ENCODE results near the gene CDK5RAP2.

CDK5RAP2 gene

GRCh38 chr9:120438111-120438510, 141.9 kb downstream of the CDK5RAP2 start:
- TF ChIP-seq EP300 (IDR thresholded peaks at IDR 0.05; ENCODE audit: borderline replicate concordance) (no peak), YY1 (IDR thresholded peaks at IDR 0.05; ENCODE audit: low read depth) (no peak), TEAD4 (IDR thresholded peaks at IDR 0.05) (no peak), CREB1 (IDR thresholded peaks at IDR 0.05; ENCODE audit: low read depth) (no peak), EGR1 (IDR thresholded peaks at IDR 0.05) (no peak), USF1 (IDR thresholded peaks at IDR 0.05) (no peak), RAD21 (IDR thresholded peaks at IDR 0.05; ENCODE audit: low read depth) (no peak), FOXM1 (IDR thresholded peaks at IDR 0.05; ENCODE audit: borderline replicate concordance, low read depth) (no peak), TCF12 (IDR thresholded peaks at IDR 0.05; ENCODE audit: low read depth) (no peak), NFIC (IDR thresholded peaks at IDR 0.05) (no peak), TAF1 (IDR thresholded peaks at IDR 0.05; ENCODE audit: low read depth) (no peak), CEBPB (IDR thresholded peaks at IDR 0.05) (no peak), MAX (IDR thresholded peaks at IDR 0.05) (no peak), ZBTB7A (IDR thresholded peaks at IDR 0.05; ENCODE audit: low read depth) (no peak), REST (IDR thresholded peaks at IDR 0.05; ENCODE audit: low read depth) (no peak)

DNA sequence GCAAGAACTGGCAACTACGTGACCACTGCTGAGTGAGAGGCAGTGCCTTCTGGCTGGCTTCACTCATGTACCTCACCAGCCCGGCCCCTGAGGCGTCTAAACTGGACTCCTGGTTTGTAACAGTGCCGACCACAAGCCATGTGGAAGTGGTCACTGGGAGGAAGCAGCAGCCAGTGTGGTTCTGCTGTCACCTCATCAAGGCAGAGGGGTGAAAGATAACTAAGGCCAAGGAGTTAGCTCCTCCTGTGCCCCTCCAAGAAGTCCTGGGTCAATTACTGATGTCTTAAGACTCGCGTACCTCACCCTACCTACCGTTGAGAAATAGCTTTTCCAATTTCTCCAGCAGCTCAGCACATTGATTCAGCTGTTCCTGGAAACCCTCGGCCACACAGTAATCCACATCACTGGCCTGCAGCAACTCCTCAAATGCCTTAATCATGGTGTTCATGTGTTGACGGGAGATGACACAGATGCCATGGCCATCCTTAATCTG, 142.9 kb downstream of the CDK5RAP2 start:
- no peak for TF ChIP-seq FOXM1 (IDR thresholded peaks at IDR 0.05; ENCODE audit: borderline replicate concordance, low read depth)
- no peak for TF ChIP-seq TEAD4 (IDR thresholded peaks at IDR 0.05)
- no peak for TF ChIP-seq NFIC (IDR thresholded peaks at IDR 0.05)
- no peak for TF ChIP-seq CREB1 (IDR thresholded peaks at IDR 0.05; ENCODE audit: low read depth)

GRCh38 chr9:120436446-120436845, 143.5 kb downstream of the CDK5RAP2 start:
- TF ChIP-seq EP300 (IDR thresholded peaks at IDR 0.05; ENCODE audit: borderline replicate concordance) (no peak), FOXM1 (IDR thresholded peaks at IDR 0.05; ENCODE audit: borderline replicate concordance, low read depth) (no peak), TAF1 (IDR thresholded peaks at IDR 0.05; ENCODE audit: low read depth) (no peak), REST (IDR thresholded peaks at IDR 0.05; ENCODE audit: low read depth) (no peak), ZBTB7A (IDR thresholded peaks at IDR 0.05; ENCODE audit: low read depth) (no peak), NFIC (IDR thresholded peaks at IDR 0.05) (no peak), USF1 (IDR thresholded peaks at IDR 0.05) (no peak), CREB1 (IDR thresholded peaks at IDR 0.05; ENCODE audit: low read depth) (no peak), EGR1 (IDR thresholded peaks at IDR 0.05) (no peak), YY1 (IDR thresholded peaks at IDR 0.05; ENCODE audit: low read depth) (no peak), MAX (IDR thresholded peaks at IDR 0.05) (no peak), RAD21 (IDR thresholded peaks at IDR 0.05; ENCODE audit: low read depth) (no peak), CEBPB (IDR thresholded peaks at IDR 0.05) (no peak), TCF12 (IDR thresholded peaks at IDR 0.05; ENCODE audit: low read depth) (no peak), TEAD4 (IDR thresholded peaks at IDR 0.05) (no peak)

DNA sequence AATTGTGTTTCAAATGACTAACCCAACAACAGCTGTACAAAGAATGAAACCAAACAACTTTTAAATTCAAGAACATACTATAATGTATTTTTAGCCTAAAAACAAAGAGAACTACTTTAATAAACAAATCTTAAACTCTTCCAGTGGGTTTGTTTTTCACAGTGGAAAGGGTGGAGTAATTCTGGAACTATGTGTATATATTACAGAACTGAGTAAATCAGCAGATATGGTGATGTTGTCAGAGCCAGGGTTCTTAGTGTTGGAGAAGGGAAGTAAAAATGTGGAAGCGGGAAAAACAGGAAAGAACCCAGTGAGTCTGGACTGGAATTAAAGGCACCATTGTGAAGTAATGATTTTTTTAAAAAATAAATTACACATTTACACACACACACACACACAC, 144.9 kb downstream of the CDK5RAP2 start:
- TF ChIP-seq YY1 (IDR thresholded peaks at IDR 0.05; ENCODE audit: low read depth) (no peak), USF1 (IDR thresholded peaks at IDR 0.05) (no peak), RAD21 (IDR thresholded peaks at IDR 0.05; ENCODE audit: low read depth) (no peak), MAX (IDR thresholded peaks at IDR 0.05) (no peak), CEBPB (IDR thresholded peaks at IDR 0.05) (no peak), TEAD4 (IDR thresholded peaks at IDR 0.05) (no peak), FOXM1 (IDR thresholded peaks at IDR 0.05; ENCODE audit: borderline replicate concordance, low read depth) (no peak), CREB1 (IDR thresholded peaks at IDR 0.05; ENCODE audit: low read depth) (no peak), TCF12 (IDR thresholded peaks at IDR 0.05; ENCODE audit: low read depth) (no peak), EGR1 (IDR thresholded peaks at IDR 0.05) (no peak), EP300 (IDR thresholded peaks at IDR 0.05; ENCODE audit: borderline replicate concordance) (no peak), NFIC (IDR thresholded peaks at IDR 0.05) (no peak), TAF1 (IDR thresholded peaks at IDR 0.05; ENCODE audit: low read depth) (no peak), ZBTB7A (IDR thresholded peaks at IDR 0.05; ENCODE audit: low read depth) (no peak)

DNA sequence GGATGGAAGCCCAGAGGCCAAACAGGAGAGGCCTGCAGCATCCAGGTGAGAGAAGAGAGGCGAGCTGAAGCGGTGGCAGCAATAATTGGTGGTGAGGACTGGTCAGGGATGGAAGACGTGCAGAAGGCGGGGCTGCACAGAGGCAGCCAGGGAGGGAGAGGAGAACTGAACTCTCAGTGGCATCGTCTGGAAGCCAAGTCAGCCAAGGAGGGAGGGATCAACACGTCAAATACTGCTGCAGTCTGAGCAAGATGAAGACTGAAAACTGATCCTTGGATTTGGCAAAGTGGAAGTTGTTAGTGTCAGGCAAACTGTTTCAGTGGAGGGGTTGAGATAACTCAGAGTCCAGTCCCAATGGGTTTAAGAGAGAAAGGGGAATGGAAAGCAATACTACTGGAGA, 145.4 kb downstream of the CDK5RAP2 start:
- TF ChIP-seq FOXM1 (IDR thresholded peaks at IDR 0.05; ENCODE audit: borderline replicate concordance, low read depth) (no peak), TCF12 (IDR thresholded peaks at IDR 0.05; ENCODE audit: low read depth) (no peak), RAD21 (IDR thresholded peaks at IDR 0.05; ENCODE audit: low read depth) (no peak)
